GM19438 (cell line): ENCODE results near the gene RAB40C.
A peak's percentile ranks its signal among the peaks of the same experiment; 100 is the strongest.
"Not testable (repeated sequence)": the region's sequence is repeated elsewhere in the genome, so short reads cannot be mapped to it uniquely, and the experiment has no call there.

Source experiments
- ATAC-seq: cut with Tn5 transposase; IDR thresholded peaks from one replicate; pipeline ENCODE4 v1.9.1; 2021; ENCODE audit warnings: low read depth; ENCODE audit not compliant: unreplicated experiment

Gene RAB40C

GRCh38 chr16:588889-589657 lies 793 bp upstream of the RAB40C start:
- peak; percentile 80 for ATAC-seq

DNA sequence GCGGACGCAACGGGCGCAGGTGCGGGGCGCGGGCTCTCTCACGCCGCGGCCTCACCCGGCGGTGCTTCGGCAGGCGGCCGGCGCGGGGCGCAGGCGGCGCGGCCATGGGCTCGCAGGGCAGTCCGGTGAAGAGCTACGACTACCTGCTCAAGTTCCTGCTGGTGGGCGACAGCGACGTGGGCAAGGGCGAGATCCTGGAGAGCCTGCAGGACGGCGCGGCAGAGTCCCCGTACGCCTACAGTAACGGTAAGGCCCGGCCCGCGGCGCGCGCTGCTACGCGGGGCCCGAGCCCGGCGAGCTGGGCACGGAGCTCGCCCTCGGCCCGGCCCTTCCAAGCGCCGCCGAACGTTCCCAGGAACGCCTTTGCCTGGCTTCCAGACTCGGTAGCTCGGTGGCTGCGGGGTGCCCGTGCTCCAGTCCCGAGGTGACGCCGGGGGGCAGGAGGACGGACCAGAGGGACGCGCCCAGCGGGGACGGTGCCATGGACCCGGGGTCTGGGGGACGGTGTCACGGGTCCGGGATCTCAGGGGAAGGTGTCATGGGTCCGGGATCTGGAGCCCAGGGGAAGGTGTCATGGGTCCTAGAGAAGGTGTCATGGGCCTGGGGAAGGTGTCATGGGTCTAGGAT lies 435 bp downstream of the RAB40C start:
- ATAC-seq: no peak

GRCh38 chr16:590815-591200 lies 942 bp downstream of the RAB40C start:
- no peak for ATAC-seq

GRCh38 chr16:591231-591630 lies 1.4 kb downstream of the RAB40C start:
- no peak for ATAC-seq

GRCh38 chr16:591892-592517 lies 2.1 kb downstream of the RAB40C start:
- no peak for ATAC-seq

- ATAC-seq: no peak
Observed at GRCh38 chr16:592518-593306, 2.8 kb downstream of the RAB40C start.

GRCh38 chr16:593406-593805 lies 3.5 kb downstream of the RAB40C start:
- no peak for ATAC-seq

DNA sequence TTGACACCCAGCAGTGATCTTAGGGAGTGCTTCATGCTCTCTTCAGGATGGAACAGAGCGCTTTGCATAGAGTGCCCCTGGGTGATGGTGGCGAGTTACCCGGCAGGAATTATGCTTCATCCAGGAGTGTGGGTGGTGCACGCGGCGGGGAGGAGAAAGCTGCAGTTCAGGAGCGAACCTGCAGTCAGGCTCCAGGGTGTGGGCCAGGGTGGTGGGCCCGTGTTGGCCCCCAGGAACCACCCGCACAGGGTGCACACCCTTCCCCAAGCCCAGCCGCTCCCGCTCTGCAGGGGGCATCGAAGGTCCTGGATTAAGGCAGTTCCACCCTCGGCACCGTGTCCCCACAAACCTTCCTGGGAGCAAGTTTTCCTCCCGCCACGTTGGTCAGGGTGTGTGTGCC lies 3.9 kb downstream of the RAB40C start:
- no peak for ATAC-seq

DNA sequence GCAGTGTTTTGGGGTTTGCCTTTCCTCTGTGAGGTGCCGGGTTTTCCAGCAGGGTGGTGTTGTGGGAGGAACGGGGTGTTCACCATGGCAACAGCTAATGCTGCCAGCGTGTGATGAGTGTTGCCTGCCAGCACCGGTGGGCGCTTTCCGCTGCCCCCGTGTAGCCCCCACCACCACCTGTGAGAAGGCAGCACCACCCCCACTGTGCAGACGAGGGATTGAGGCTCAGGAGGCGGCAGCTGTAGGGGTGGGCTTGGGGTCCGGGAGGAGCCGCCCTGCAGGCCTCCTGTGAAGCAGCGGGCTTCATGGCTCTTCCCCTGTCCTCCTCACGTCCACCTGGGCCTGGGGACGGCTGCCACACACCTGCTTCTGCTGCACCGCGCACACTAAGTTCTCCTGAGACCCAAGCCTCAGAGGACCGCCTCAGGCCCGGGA lies 5.2 kb downstream of the RAB40C start:
- ATAC-seq: no peak

DNA sequence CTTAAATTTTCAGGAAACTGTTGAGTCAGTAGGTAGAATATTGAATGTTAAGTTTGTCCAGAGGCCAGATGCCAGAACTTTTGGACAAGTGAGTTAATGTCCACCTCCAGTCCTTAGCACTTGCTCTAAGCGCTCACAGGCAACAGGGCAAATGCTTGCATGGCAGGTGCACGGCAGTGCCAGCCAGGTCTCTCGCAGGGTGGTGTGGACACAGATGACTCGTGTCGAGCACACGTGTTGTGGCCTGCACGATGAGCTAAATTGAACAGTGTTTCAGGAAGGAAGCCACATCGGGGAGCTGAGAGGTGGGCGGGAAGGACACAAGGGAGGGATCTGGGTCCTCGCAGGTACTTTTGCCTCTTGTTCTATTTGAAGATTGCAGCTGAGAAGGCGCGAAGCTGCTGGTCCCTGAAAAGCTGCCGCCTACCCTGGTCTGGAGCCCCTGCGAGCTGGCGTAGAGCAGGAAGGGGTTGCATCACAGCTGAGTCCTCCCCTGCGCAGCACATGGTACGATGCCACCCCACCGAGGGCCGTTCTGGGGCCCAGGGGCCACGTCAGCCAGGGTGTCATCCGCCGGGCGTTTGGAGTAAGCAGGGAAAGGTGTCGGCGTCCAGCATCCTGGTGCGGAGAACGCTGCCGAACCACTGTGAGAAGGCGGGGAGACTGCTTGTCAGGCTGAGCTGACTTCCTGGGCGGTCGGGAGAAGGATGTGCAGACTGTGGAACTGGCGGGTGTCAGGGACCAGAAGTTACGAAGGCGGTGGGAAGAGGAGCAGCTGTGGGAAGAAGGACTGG lies 6.3 kb downstream of the RAB40C start:
- ATAC-seq: no peak

DNA sequence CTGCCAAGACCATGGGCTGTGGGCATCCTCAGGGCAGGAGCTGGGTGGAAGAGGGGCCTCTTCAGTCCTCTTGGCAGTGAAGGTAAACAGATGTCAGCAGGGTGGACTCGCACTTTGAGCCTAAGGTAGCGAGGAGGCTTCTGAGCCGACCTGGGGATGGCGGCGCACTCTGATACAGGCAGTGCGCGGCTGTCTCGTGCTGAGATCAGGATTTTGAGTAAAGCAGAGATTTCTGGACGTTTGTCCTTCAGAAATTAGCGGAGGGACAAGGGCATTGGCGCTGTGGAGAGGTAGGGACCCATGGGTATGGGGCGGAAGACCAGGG lies 6.8 kb downstream of the RAB40C start:
- no peak for ATAC-seq

DNA sequence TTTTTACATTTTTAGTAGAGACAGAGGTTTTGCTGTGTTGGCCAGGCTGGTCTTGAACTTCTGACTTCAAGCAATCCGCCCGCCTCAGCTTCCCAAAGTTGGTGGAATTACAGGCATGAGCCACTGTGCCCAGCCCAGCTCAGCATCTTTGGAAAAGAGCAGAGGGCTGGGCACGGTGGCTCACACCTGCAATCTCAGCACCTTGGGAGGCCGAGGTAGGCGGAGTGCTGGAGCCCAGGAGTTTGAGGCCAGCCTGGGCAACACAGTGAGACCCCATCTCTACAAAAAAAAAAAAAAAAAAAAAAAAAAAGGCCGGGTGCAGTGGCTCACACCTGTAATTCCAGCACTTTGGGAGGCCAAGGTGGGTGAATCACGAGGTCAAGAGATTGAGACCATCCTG lies 7.8 kb downstream of the RAB40C start:
- ATAC-seq: not testable (repeated sequence)

- no peak for ATAC-seq
Observed at GRCh38 chr16:598823-599739, 9.2 kb downstream of the RAB40C start.

DNA sequence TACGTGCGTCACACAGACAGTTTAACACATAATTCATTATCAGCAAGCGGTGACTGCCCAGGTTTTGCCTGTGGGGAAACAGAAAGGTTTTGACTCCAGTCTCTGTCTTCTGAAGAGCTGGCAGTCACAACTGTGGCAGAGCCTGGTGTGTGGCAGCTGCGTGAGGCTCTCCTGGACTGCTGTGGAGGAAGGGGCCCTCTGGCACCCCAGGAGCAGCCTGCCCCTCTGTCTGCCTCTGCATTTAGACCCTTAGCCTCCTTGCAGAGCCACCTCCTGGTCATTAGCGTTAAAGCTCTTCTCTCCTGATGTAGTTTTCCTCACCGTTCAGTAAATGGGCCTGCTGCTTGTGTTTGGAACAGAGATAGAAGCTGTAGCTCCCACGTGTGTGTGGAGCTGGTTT lies 10.9 kb downstream of the RAB40C start:
- no peak for ATAC-seq

DNA sequence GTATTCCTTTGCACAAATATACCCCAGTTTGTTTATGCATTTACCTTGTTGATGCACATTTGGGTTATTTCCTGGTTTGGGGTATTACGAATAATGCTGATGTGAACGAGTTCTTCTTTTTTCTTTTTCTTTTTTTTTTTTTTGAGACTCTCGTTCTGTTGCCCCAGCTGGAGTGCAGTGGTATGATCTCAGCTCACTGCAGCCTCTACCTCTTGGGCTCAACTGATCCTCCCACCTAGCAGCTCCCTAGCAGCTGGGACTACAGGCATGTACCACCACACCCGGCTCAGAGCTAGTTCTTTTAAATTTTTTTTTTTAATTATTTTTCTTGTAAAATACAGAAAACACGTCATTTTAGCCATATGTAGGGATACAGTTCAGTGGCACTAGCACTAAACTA lies 14.1 kb downstream of the RAB40C start:
- ATAC-seq: no peak

GRCh38 chr16:606656-607307 lies 16.9 kb downstream of the RAB40C start:
- no peak for ATAC-seq

DNA sequence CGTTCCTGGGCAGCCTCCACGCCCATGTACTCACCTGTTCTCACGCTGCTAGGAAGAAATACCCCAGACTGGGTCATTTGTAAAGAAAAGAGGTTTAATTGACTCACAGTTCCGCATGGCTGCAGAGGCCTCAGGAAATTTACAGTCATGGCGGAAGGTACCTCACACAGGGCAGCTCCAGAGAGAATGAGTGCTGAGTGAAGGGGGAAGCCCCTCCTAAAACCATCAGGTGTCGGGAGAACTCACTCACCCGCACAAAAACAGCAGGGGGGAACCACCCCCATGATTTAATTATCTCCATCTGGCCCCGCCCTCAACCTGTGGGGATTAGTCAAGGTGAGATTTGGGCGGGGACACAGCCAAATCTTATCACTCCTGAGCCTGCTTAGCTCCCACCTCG lies 18.2 kb downstream of the RAB40C start:
- ATAC-seq: no peak

GRCh38 chr16:609316-609715 lies 19.4 kb downstream of the RAB40C start:
- ATAC-seq: no peak

- no peak for ATAC-seq
Observed at GRCh38 chr16:609984-610383, 20.1 kb downstream of the RAB40C start.
